ENCODE results near the gene VSIG2.
A peak's percentile ranks its signal among the peaks of the same experiment; 100 is the strongest.

Gene VSIG2

DNA sequence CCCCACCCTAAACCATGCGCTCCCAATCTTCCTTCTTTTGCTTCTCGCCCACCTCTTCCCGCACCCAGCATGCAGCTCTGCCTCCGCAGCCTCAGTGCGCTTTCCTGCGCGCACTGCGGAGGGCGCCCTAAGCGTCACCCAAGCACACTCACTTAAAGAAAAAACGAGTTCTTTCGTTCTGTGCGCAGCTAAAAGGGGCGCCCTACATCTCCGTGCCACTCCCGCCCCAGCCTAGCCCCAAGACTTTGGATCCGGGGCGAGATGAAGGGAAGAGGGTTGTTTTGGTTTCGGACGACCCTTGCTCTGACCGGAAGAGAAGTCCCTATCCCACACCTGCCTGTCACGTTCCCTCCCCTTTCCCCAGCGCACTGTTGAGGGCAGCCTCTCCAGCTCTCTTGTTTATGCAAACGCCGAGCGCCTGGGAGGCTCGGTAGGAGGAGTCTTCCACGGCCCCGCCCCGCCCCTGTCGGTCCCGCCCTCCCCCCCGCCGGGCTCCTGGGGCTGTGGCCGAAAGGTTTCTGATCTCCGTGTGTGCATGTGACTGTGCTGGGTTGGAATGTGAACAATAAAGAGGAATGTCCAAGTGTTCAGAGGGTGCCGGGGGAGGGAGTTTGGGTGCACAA is 5.3 kb downstream of the VSIG2 start:
- TF ChIP-seq, protein P1, sequence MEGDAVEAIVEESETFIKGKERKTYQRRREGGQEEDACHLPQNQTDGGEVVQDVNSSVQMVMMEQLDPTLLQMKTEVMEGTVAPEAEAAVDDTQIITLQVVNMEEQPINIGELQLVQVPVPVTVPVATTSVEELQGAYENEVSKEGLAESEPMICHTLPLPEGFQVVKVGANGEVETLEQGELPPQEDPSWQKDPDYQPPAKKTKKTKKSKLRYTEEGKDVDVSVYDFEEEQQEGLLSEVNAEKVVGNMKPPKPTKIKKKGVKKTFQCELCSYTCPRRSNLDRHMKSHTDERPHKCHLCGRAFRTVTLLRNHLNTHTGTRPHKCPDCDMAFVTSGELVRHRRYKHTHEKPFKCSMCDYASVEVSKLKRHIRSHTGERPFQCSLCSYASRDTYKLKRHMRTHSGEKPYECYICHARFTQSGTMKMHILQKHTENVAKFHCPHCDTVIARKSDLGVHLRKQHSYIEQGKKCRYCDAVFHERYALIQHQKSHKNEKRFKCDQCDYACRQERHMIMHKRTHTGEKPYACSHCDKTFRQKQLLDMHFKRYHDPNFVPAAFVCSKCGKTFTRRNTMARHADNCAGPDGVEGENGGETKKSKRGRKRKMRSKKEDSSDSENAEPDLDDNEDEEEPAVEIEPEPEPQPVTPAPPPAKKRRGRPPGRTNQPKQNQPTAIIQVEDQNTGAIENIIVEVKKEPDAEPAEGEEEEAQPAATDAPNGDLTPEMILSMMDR (IDR thresholded peaks at IDR 0.05; ENCODE audit: low read depth, low read length): peak; percentile 55; the same call in 1 of the 2 replicates
- H3K4me3 ChIP-seq (ENCODE audit: low read depth, low read length): peak overlapping the region; percentile 68

DNA sequence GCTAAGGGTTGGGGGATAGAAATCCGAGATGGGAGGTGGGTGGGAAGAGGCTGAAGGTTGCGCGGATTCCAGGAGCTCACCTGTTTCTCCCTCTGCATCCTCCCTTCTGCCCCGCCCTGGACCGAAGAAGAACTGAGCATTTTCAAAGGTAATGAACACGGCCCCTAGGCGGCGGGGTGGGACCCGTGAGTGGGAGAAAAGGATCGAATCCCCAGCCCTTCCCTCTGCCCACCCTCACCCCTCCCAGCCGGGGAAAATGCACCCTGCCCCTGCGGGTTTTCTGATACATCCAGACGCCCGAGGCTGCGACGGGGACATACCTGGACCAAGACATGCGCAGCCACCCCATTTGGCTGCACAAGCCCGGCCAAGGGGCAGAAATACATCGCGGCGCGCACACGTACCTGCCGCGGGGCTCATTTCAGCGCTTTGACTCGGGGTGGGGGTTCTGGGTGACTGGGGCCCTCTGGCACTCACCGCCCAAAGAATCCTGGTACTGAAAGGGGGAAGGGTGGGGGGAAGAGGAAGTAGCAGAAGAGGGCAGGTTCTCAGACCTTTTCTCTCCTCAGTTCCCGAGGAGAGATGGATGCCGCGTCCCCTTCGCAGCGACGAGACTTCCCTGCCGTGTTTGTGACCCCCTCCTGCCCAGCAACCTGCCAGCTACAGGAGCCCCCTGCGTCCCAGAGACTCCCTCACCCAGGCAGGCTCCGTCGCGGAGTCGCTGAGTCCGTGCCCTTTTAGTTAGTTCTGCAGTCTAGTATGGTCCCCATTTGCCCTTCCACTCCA is 6.0 kb downstream of the VSIG2 start:
- TF ChIP-seq, protein P1 (IDR thresholded peaks at IDR 0.05; ENCODE audit: low read depth, low read length): no peak
- H3K4me3 ChIP-seq (ENCODE audit: low read depth, low read length): peak overlapping the region; percentile 68

DNA sequence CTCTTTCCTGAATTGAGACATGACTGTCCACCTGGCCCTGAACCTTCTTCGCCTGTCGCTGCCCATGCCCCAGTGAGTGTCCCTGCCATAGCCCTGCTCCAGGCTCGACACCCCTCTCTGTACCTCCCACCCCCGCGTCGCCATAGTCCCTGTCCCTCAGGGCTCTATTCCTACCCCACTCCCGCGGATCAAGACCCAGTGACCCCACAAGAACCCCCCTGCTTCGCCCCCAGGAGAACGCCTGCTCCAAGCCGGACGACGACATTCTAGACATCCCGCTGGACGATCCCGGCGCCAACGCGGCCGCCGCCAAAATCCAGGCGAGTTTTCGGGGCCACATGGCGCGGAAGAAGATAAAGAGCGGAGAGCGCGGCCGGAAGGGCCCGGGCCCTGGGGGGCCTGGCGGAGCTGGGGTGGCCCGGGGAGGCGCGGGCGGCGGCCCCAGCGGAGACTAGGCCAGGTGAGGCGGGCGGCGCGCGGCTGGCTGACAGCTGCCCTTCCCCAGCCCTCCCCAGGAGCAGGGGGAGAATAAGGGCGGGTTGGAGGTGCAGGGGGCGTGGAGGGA is 6.7 kb downstream of the VSIG2 start:
- TF ChIP-seq, protein P1 (IDR thresholded peaks at IDR 0.05; ENCODE audit: low read depth, low read length): no peak
- H3K4me3 ChIP-seq (ENCODE audit: low read depth, low read length): no peak overlapping the region

DNA sequence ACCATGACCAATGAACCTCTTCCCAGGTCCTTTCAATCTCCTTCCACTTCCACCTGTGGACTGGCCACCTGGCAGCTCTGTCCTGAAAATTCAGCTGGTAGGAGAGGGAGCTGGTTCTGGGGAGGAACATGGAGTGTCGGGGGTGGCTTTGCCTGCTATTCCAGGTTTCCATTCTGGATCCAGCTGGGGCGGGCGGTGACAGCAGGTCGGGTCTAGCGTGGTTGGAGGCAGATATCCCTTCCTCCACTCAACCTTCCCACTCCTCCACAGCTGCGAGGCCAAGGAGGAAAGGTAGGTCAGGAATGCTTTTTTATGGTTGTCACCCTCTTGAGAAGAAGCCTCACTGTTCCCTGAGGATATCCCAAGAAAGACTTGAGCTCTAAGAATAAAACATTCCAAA is 9.0 kb downstream of the VSIG2 start:
- TF ChIP-seq, protein P1 (IDR thresholded peaks at IDR 0.05; ENCODE audit: low read depth, low read length): no peak
- no peak overlapping the region for H3K4me3 ChIP-seq (ENCODE audit: low read depth, low read length)

DNA sequence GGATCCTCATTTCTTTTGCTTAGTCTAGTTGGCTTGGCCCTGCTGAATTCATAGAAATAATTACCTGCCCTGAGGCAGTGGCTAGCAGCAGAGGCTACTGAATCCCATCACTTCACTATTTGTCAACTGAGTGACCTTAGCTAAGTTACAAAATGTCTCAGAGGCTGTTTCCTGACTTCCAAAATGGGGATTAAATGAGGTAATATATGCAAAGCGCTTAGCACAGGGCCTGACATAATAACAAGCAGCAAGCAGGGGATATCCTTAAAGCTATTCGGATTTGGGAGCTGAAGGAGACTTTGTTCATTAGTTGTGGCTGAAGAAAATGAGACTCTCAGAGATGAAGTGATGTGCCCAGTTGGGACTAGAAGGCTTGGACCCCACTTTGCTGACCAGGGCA is 9.5 kb downstream of the VSIG2 start:
- TF ChIP-seq, protein P1 (IDR thresholded peaks at IDR 0.05; ENCODE audit: low read depth, low read length): no peak
- H3K4me3 ChIP-seq (ENCODE audit: low read depth, low read length): no peak overlapping the region

DNA sequence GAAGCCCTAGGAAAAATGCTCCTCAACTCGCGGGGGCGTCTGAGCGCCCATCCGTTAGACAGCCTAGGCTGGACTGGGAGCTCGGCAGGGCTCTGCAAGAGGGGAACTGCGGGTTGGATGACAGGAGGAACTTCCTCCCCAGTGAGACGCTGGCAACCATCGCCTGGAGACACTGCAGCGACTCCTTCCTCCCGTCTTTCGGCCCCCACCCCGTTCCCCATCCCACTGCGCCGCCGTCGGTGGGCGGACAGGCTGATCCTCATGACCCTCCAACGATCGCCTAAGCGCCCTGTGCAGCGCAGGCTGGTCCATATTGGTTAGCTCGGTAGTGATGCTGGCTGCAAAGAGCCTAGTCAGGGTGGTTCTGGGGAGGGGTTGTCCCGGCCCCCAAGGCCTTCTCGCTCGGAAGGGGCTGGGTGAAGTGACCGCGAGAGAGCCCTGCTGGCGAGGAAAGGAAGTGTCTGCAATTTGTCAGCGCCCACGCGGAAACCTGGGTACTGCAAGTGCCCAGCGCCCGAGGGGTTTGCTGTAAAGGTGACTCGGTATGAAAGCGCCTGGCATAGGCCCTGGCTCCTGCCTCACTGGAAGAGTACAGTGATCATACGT is 11.7 kb downstream of the VSIG2 start:
- TF ChIP-seq, protein P1 (IDR thresholded peaks at IDR 0.05; ENCODE audit: low read depth, low read length): peak; percentile 48; the same call in 1 of the 2 replicates
- peak overlapping the region; percentile 72 for H3K4me3 ChIP-seq (ENCODE audit: low read depth, low read length)

Measured in WI38 (cell line).